ENCODE measurements around the gene LETM1. TPM values are rescaled to one million over a fixed set of nuclear protein-coding genes. Genes with fewer than 3 reads are reported as not detected.

The LETM1 gene
- total RNA-seq, 1 donor from 2014 or later, result 16.9 TPM

DNA sequence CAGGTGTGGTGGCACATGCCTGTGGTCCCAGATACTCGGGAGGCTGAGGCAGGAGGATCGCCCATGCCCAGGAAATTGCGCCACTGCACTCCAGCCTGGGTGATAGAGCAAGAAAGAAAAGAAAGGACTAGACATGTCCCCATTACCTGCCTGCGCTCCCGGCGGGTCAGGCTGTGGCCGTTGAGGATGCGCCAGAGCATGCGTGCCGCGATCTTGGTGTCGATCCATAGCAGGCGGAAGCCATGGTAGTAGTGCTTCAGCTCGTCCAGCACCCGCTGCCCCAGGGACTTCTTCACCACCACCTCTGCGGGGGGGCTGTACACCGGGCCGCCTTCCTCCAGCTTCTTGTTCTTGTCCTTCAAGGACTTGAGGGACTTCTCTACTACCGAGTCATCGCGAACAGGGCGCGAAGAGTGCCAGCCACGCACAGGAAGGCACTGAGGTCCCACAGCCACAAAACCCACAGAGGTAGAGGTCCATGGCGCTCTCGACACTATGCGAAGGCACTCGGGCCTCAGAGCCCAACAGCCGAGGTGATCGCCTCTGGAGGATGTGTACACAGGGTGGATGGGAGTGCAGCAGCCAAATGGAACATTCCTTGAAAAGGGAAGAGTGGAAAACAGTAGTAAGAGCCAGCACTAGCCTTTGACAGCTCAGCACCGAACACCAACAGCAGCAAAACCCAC lies 14.6 kb downstream of the LETM1 start:
- no peaks in the 10 kb centered on the region for H3K36me3 ChIP-seq
- Mint-ChIP-seq H3K4me3 (no peak overlapping the region), H3K27me3 (ENCODE audit: insufficient read depth, low read depth) (no peaks in the 10 kb centered on the region), H3K27ac (peak overlapping the region; percentile 46), H3K4me1 (peaks cover 5% of the 10 kb centered on the region), H3K36me3 (peaks cover 24% of the 10 kb centered on the region), H3K9me3 (no peaks in the 10 kb centered on the region)
- H4K20me1 ChIP-seq (ENCODE audit: low read depth), result peaks cover 6% of the 10 kb centered on the region
- H3K27me3 ChIP-seq, result no peaks in the 10 kb centered on the region
- no peak overlapping the region for H2AFZ ChIP-seq (replicated peaks)
- no peaks in the 10 kb centered on the region for H3K79me2 ChIP-seq (ENCODE audit: low read depth)
- no peak overlapping the region for H3K27ac ChIP-seq
- no peaks in the 10 kb centered on the region for H3K4me1 ChIP-seq
- no peaks in the 10 kb centered on the region for H3F3A ChIP-seq (ENCODE audit: low read depth)
- H3K4me2 ChIP-seq, result no peak overlapping the region
- H3K9me3 ChIP-seq (ENCODE audit: low read depth), result no peaks in the 10 kb centered on the region
- H3K9ac ChIP-seq, result no peak overlapping the region
- no peak for DNase-seq (ENCODE audit: low spot score)
- no peak overlapping the region for H3K4me3 ChIP-seq
- TF ChIP-seq EZH2 (IDR thresholded peaks at IDR 0.05) (no peak), EZH2phosphoT487 (IDR thresholded peaks at IDR 0.05) (no peak)
- TF ChIP-seq, protein P1, sequence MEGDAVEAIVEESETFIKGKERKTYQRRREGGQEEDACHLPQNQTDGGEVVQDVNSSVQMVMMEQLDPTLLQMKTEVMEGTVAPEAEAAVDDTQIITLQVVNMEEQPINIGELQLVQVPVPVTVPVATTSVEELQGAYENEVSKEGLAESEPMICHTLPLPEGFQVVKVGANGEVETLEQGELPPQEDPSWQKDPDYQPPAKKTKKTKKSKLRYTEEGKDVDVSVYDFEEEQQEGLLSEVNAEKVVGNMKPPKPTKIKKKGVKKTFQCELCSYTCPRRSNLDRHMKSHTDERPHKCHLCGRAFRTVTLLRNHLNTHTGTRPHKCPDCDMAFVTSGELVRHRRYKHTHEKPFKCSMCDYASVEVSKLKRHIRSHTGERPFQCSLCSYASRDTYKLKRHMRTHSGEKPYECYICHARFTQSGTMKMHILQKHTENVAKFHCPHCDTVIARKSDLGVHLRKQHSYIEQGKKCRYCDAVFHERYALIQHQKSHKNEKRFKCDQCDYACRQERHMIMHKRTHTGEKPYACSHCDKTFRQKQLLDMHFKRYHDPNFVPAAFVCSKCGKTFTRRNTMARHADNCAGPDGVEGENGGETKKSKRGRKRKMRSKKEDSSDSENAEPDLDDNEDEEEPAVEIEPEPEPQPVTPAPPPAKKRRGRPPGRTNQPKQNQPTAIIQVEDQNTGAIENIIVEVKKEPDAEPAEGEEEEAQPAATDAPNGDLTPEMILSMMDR (IDR thresholded peaks at IDR 0.05), result no peak

DNA sequence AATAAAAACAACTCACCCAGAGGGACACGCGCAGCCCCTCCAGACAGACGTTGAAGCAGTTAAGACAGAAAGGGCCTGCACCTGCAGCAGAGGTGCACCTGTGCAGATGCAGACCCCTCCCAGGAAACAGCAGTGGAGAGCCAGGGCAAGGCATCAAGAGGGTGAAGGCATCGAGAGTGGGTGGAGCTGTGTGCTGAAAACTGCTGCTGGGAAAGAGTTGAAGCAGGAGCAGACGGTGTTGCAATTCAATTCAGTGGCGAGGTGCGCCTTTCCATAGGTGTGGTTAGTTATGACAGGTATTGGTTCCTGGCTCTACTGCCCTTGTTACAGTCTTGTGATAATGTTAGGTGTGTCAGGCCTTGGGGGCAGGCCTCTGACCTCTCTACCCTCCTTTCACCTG lies 16.7 kb downstream of the LETM1 start:
- Histone ChIP-seq H3K36me3 (no peaks in the 10 kb centered on the region), H3K4me2 (no peak overlapping the region), H3K79me2 (ENCODE audit: low read depth) (no peaks in the 10 kb centered on the region), H2AFZ (replicated peaks) (no peak overlapping the region), H3K27me3 (no peaks in the 10 kb centered on the region), H3F3A (ENCODE audit: low read depth) (no peaks in the 10 kb centered on the region), H4K20me1 (ENCODE audit: low read depth) (peaks cover 6% of the 10 kb centered on the region), H3K9me3 (ENCODE audit: low read depth) (no peaks in the 10 kb centered on the region), H3K9ac (no peak overlapping the region), H3K27ac (no peak overlapping the region), H3K4me3 (no peak overlapping the region), H3K4me1 (no peaks in the 10 kb centered on the region)
- no peak overlapping the region for H3K27ac Mint-ChIP-seq
- peaks cover 8% of the 10 kb centered on the region for H3K4me1 Mint-ChIP-seq
- no peaks in the 10 kb centered on the region for H3K27me3 Mint-ChIP-seq (ENCODE audit: insufficient read depth, low read depth)
- H3K9me3 Mint-ChIP-seq, result no peaks in the 10 kb centered on the region
- TF ChIP-seq EZH2phosphoT487 (IDR thresholded peaks at IDR 0.05) (no peak), EZH2 (IDR thresholded peaks at IDR 0.05) (no peak)
- TF ChIP-seq, protein P1 (IDR thresholded peaks at IDR 0.05), result no peak
- DNase-seq (ENCODE audit: low spot score), result no peak
- H3K36me3 Mint-ChIP-seq, result peaks cover 25% of the 10 kb centered on the region
- H3K4me3 Mint-ChIP-seq, result no peak overlapping the region

DNA sequence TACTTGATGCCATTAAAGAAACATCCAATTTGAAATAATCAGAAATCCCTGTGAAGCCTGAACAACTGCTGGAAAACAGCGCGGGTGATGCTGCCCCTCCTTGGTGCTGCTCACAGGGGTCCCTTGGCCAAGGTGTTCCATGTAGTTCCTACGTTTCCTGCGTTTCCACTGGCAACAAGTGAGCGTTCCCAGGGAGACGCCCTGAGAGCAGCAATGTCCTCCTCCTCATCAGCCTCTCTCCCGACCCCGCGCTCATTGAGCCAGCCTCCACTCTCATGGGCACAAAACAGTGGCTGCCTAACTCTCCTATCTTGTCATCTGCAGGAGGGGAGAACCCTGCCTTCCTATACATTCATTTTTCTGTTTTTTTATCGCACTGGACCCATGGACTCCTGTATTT lies 18.9 kb downstream of the LETM1 start:
- H3K9ac ChIP-seq, result no peak overlapping the region
- no peaks in the 10 kb centered on the region for H3K27me3 ChIP-seq
- H4K20me1 ChIP-seq (ENCODE audit: low read depth), result no peaks in the 10 kb centered on the region
- Mint-ChIP-seq H3K9me3 (no peaks in the 10 kb centered on the region), H3K4me3 (no peak overlapping the region), H3K36me3 (peaks cover 24% of the 10 kb centered on the region), H3K4me1 (peaks cover 10% of the 10 kb centered on the region), H3K27me3 (ENCODE audit: insufficient read depth, low read depth) (no peaks in the 10 kb centered on the region), H3K27ac (no peak overlapping the region)
- no peaks in the 10 kb centered on the region for H3K4me1 ChIP-seq
- no peaks in the 10 kb centered on the region for H3K9me3 ChIP-seq (ENCODE audit: low read depth)
- no peak overlapping the region for H2AFZ ChIP-seq (replicated peaks)
- no peak overlapping the region for H3K4me3 ChIP-seq
- no peak overlapping the region for H3K27ac ChIP-seq
- no peaks in the 10 kb centered on the region for H3F3A ChIP-seq (ENCODE audit: low read depth)
- TF ChIP-seq, protein P1 (IDR thresholded peaks at IDR 0.05), result no peak
- TF ChIP-seq EZH2 (IDR thresholded peaks at IDR 0.05) (no peak), EZH2phosphoT487 (IDR thresholded peaks at IDR 0.05) (no peak)
- no peak for DNase-seq (ENCODE audit: low spot score)
- no peak overlapping the region for H3K4me2 ChIP-seq
- H3K36me3 ChIP-seq, result no peaks in the 10 kb centered on the region
- H3K79me2 ChIP-seq (ENCODE audit: low read depth), result no peaks in the 10 kb centered on the region

Measured in neural progenitor cell (in vitro differentiated cells).